HFFc6 (cell line): ENCODE data around the gene OSBPL8. TPM values are rescaled to one million over a fixed set of nuclear protein-coding genes. Genes with fewer than 3 reads are reported as not detected.

Experiments
- DNase-seq: peaks from one replicate; pipeline ENCODE4 v3.0.0-alpha.2; 2018
- H3K27ac Mint-ChIP-seq: 2 replicates; pipeline ENCODE4 v1.8.0; 2020; ENCODE audit warnings: mild to moderate bottlenecking, mixed read lengths
- H3K27me3 Mint-ChIP-seq: 2 replicates; pipeline ENCODE4 v1.8.0; 2021; ENCODE audit warnings: mild to moderate bottlenecking, moderate library complexity, mixed read lengths; ENCODE audit not compliant: insufficient read depth
- H3K36me3 Mint-ChIP-seq: 2 replicates; pipeline ENCODE4 v1.8.0; 2021; ENCODE audit warnings: low read depth, mixed read lengths
- H3K4me1 Mint-ChIP-seq: 2 replicates; pipeline ENCODE4 v1.8.0; 2020; ENCODE audit warnings: low read depth, mixed read lengths
- H3K4me3 Mint-ChIP-seq: 2 replicates; pipeline ENCODE4 v1.8.0; 2020; ENCODE audit warnings: mild to moderate bottlenecking, moderate library complexity, mixed read lengths
- H3K9me3 Mint-ChIP-seq: 2 replicates; pipeline ENCODE4 v1.8.0; 2020; ENCODE audit warnings: mild to moderate bottlenecking, mixed read lengths
- CTCF ChIP-seq: fragments of 200-600 bp; sonication (generic); IDR thresholded peaks from 2 replicates; pipeline ENCODE4 v1.5.0; 2021; ENCODE audit warnings: antibody characterized with exemption, mild to moderate bottlenecking
- total RNA-seq, 6 experiments: library from RNA; stranded (reverse); fragmentation: NEBNext Ultra II Directional; extraction: Animal tissue kit (Norgen Biotek cat#: 25700); gene quantifications; 2 replicates in 1 of 6; 3 replicates in 5 of 6; pipeline ENCODE4 v1.2.3, GENCODE V29; 2021

OSBPL8 gene
- total RNA-seq, 6 experiments from 2014 or later, result 66.8 to 77.8 (median 71.1) TPM

- Mint-ChIP-seq H3K4me1 (no peaks in the 10 kb centered on the region), H3K9me3 (peaks cover 11% of the 10 kb centered on the region), H3K36me3 (peaks cover 7% of the 10 kb centered on the region), H3K4me3 (no peak overlapping the region), H3K27ac (no peak overlapping the region), H3K27me3 (no peaks in the 10 kb centered on the region; the same call in 1 of the 2 replicates)
- no peak for DNase-seq
- TF ChIP-seq CTCF, result no peak
Measured at GRCh38 chr12:76571256-76571655, 11.7 kb upstream of the OSBPL8 start.

DNA sequence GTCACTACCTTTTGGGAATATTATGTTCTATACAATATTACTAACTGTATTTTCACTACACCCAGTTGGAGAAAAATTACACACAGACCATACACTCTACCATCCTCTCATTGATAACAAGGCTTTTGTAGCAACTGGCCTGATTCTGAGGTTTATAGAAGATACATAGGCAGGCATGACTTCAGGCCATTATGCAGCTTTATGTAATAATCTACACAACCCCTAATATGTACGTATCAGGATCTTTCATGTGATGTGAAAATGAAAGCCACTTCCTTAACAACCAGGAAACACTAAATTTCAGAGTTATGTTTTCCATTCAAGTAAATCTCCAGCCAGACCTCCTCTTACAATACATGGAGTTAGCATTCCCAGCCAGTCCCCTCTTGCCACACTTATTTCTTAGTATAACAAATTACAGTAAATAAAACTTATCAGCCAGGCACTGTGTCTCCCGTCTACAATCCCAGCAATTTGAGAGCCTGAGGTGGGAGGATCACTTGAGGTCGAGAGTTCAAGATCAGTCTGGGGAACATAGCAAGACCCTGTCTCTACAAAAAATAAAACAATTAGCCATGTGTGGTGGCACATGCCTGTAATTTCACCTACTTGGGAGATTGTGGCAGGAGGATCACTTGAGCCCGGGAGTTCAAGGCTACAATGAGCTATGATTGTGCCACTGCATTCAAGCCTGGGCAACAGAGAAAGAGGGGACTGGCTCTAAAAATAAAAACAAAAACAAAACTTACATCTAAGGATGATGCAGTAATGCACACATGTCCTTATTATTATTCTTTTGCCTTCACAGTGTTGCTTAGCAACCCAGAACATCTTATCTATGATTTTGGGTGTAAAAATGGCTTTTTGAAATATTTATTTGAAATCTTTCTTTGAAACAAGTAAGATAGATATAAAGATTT lies 10.4 kb upstream of the OSBPL8 start:
- Mint-ChIP-seq H3K4me1 (no peaks in the 10 kb centered on the region), H3K4me3 (no peak overlapping the region), H3K27ac (peak overlapping the region; percentile 10; the same call in 1 of the 2 replicates), H3K27me3 (no peaks in the 10 kb centered on the region), H3K36me3 (peaks cover 7% of the 10 kb centered on the region), H3K9me3 (peaks cover 11% of the 10 kb centered on the region)
- TF ChIP-seq CTCF, result no peak
- DNase-seq, result no peak

DNA sequence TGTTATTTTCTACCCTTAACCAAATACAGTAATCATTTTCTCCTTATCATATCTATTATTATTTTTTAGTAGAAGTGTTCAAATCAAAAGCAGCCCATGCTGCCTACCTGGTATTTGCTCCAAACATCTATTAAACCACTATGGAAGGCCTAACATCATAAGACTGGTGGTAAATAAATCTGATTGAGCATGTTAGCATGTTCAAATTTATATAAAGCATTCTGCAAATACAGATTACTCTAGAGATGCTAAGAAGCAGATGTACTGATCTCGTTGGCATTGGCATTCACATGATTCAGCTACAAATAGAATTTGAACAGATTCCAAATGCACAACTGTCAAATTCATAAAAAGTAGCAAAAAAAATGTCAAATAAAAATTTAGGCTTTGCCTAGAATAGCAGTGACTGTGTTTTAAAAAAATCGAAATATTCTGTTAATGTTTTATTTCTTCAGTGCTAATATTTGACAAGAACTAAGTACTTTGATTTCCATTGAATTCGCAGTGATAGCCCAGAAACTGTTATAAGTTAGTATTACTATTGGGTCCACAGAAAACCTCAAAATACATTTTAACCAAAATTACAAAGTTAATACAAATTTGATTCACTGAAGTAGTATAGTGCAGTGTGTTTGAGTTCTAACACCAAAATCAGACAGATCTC lies 9.4 kb upstream of the OSBPL8 start:
- no peaks in the 10 kb centered on the region for H3K27me3 Mint-ChIP-seq
- no peak for DNase-seq
- peaks cover 3% of the 10 kb centered on the region for H3K36me3 Mint-ChIP-seq
- H3K4me3 Mint-ChIP-seq, result no peak overlapping the region
- H3K4me1 Mint-ChIP-seq, result no peaks in the 10 kb centered on the region
- peaks cover 5% of the 10 kb centered on the region for H3K9me3 Mint-ChIP-seq
- no peak for TF ChIP-seq CTCF
- no peak overlapping the region for H3K27ac Mint-ChIP-seq

DNA sequence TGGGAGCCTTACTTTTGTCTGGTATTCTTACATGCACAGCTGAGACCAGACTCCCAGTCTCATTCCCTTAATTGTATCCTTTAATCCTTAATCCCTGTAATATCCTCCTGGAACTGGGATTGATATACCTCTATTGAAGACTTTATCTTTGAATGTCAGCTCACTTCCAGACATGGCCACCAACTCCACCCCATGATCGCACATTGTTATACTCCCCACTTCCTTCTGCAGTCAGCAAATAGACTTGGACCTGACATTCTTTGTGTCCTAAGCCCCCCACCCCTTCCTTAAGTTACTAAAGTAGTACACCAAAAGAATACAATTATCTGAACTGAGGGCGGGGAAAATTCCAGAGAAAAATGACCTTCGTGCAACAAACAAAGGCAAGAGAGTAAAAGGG lies 8.6 kb upstream of the OSBPL8 start:
- H3K27me3 Mint-ChIP-seq, result no peaks in the 10 kb centered on the region
- no peaks in the 10 kb centered on the region for H3K4me1 Mint-ChIP-seq
- peaks cover 4% of the 10 kb centered on the region; the same call in 1 of the 2 replicates for H3K9me3 Mint-ChIP-seq
- no peak for DNase-seq
- no peak overlapping the region for H3K27ac Mint-ChIP-seq
- no peak overlapping the region for H3K4me3 Mint-ChIP-seq
- no peak for TF ChIP-seq CTCF
- no peaks in the 10 kb centered on the region for H3K36me3 Mint-ChIP-seq

GRCh38 chr12:76563061-76563460 lies 3.5 kb upstream of the OSBPL8 start:
- no peak for DNase-seq
- Mint-ChIP-seq H3K4me1 (peaks cover 10% of the 10 kb centered on the region), H3K36me3 (no peaks in the 10 kb centered on the region), H3K27ac (no peak overlapping the region), H3K27me3 (no peaks in the 10 kb centered on the region), H3K4me3 (no peak overlapping the region), H3K9me3 (no peaks in the 10 kb centered on the region)
- no peak for TF ChIP-seq CTCF
